Cardiac septum (tissue), 1 donor: ENCODE measurements around the gene ADAMTS6. TPM values are rescaled to one million over a fixed set of nuclear protein-coding genes. Genes with fewer than 3 reads are reported as not detected.

Experiments
- DNase-seq: peaks from one replicate; pipeline ENCODE4 v3.0.0-alpha.2; 2020; ENCODE audit warnings: low spot score
- intact Hi-C: fragments of 100-400 bp; cut with DNase I; formaldehyde crosslinking; loops from one replicate; pipeline ENCODE4 v1.14.0; 2022
- total RNA-seq: library from RNA; stranded (reverse); fragmentation: NEBNext Ultra II Directional; extraction: Animal tissue kit (Norgen Biotek cat#: 25700); gene quantifications from one replicate; pipeline ENCODE4 v1.2.1, GENCODE V29; 2021
- donor health status: DM: no; HTN: no; CAD: no.

The ADAMTS6 gene
- total RNA-seq, 1 donor from 2014 or later, result 1.9 TPM

- intact Hi-C loops, result no loop called here
- no peak for DNase-seq
Observed at GRCh38 chr5:65305913-65306312, 175.8 kb downstream of the ADAMTS6 start.

GRCh38 chr5:65299861-65300260, 181.9 kb downstream of the ADAMTS6 start:
- intact Hi-C loops, result no loop called here
- DNase-seq, result no peak

GRCh38 chr5:65296067-65296466, 185.7 kb downstream of the ADAMTS6 start:
- intact Hi-C loops, result no loop called here
- no peak for DNase-seq

- no peak for DNase-seq
- intact Hi-C loops, result no loop called here
Observed at GRCh38 chr5:65292196-65292595, 189.5 kb downstream of the ADAMTS6 start.

GRCh38 chr5:65290677-65291076, 191.0 kb downstream of the ADAMTS6 start:
- intact Hi-C loops, result no loop called here
- DNase-seq, result no peak

- DNase-seq, result no peak
- intact Hi-C loops, result no loop called here
Observed at GRCh38 chr5:65288657-65289056, 193.1 kb downstream of the ADAMTS6 start.

- DNase-seq, result no peak
- intact Hi-C loops, result no loop called here
Observed at GRCh38 chr5:65279603-65280002, 202.1 kb downstream of the ADAMTS6 start.

- intact Hi-C loops, result no loop called here
Observed at GRCh38 chr5:65276178-65276890, 205.4 kb downstream of the ADAMTS6 start.

GRCh38 chr5:65271906-65272305, 209.8 kb downstream of the ADAMTS6 start:
- intact Hi-C loops, result no loop called here
- DNase-seq, result no peak

More at GRCh38 chr5:65276178-65276890, 205.4 kb downstream of the ADAMTS6 start:
- DNase-seq, result no peak

- no peak for DNase-seq
Observed at GRCh38 chr5:65268525-65268924, 213.2 kb downstream of the ADAMTS6 start.

GRCh38 chr5:65264420-65264819, 217.3 kb downstream of the ADAMTS6 start:
- intact Hi-C loops, result no loop called here
- DNase-seq, result no peak

More at GRCh38 chr5:65268525-65268924, 213.2 kb downstream of the ADAMTS6 start:
- intact Hi-C loops, result no loop called here

GRCh38 chr5:65263321-65263720, 218.4 kb downstream of the ADAMTS6 start:
- DNase-seq, result no peak
- intact Hi-C loops, result no loop called here

GRCh38 chr5:65262649-65263059, 219.1 kb downstream of the ADAMTS6 start:
- intact Hi-C loops, result no loop called here
- no peak for DNase-seq

GRCh38 chr5:65262096-65262495, 219.6 kb downstream of the ADAMTS6 start:
- no peak for DNase-seq
- intact Hi-C loops, result no loop called here

- DNase-seq, result no peak
- intact Hi-C loops, result no loop called here
Observed at GRCh38 chr5:65261499-65261898, 220.2 kb downstream of the ADAMTS6 start.

- DNase-seq, result no peak
- intact Hi-C loops, result no loop called here
Observed at GRCh38 chr5:65255294-65255693, 226.4 kb downstream of the ADAMTS6 start.

GRCh38 chr5:65252977-65253376, 228.7 kb downstream of the ADAMTS6 start:
- no peak for DNase-seq
- intact Hi-C loops, result no loop called here

GRCh38 chr5:65248896-65249295, 232.8 kb downstream of the ADAMTS6 start:
- no peak for DNase-seq
- intact Hi-C loops, result no loop called here

GRCh38 chr5:65247594-65247993, 234.1 kb downstream of the ADAMTS6 start:
- no peak for DNase-seq
- intact Hi-C loops, result no loop called here

- intact Hi-C loops, result no loop called here
- no peak for DNase-seq
Observed at GRCh38 chr5:65246741-65247140, 235.0 kb downstream of the ADAMTS6 start.

GRCh38 chr5:65244031-65244430, 237.7 kb downstream of the ADAMTS6 start:
- no peak for DNase-seq
- intact Hi-C loops, result no loop called here

- intact Hi-C loops, result no loop called here
- no peak for DNase-seq
Observed at GRCh38 chr5:65243161-65243560, 238.6 kb downstream of the ADAMTS6 start.
